Upper lobe of left lung (tissue), 6 donors: Measurements from ENCODE around the gene MOSMO. TPM values are rescaled to one million over a fixed set of nuclear protein-coding genes. Genes with fewer than 3 reads are reported as not detected.
"Not testable (repeated sequence)": the region's sequence is repeated elsewhere in the genome, so short reads cannot be mapped to it uniquely, and the experiment has no call there.

Source experiments
- ATAC-seq, 2 donors: fragments of 200-7000 bp; cut with Tn5 transposase; one replicate each; pipeline ENCODE4 v1.9.1; 2022; ENCODE audit warnings: mild to moderate bottlenecking in 2 of 2, moderate library complexity in 2 of 2; ENCODE audit not compliant: low FRiP score in 2 of 2
- DNase-seq, 2 donors: peaks; one replicate each; pipeline ENCODE4 v3.0.0-alpha.2; 2019 to 2020
- H3K27ac ChIP-seq, 4 donors: fragments of 200-600 bp; sonication (generic); one replicate each; pipeline ENCODE4 v1.5.1; 2016 to 2019
- H3K27me3 ChIP-seq, 4 donors: fragments of 200-600 bp; sonication (generic); one replicate each; pipeline ENCODE4 v1.5.1; 2017 to 2019
- H3K36me3 ChIP-seq, 4 donors: fragments of 200-600 bp; sonication (generic); one replicate each; pipeline ENCODE4 v1.5.1; 2016 to 2019
- H3K4me1 ChIP-seq, 4 donors: fragments of 200-600 bp; sonication (generic); one replicate each; pipeline ENCODE4 v1.5.1; 2018 to 2019
- H3K4me3 ChIP-seq, 4 donors: fragments of 200-600 bp; sonication (generic); one replicate each; pipeline ENCODE4 v1.5.1; 2017 to 2019; ENCODE audit warnings: mild to moderate bottlenecking in 2 of 4, moderate library complexity in 1 of 4
- H3K9me3 ChIP-seq, 4 donors: fragments of 200-600 bp; sonication (generic); one replicate each; pipeline ENCODE4 v1.5.1; 2018 to 2019
- CTCF ChIP-seq, 6 experiments: fragments of 450-650 bp in 4 of 6; fragments of 200-600 bp in 2 of 6; sonication (generic) in 2 of 6; IDR thresholded peaks; one replicate each; pipeline ENCODE4 v1.5.1; 2016 to 2019; ENCODE audit warnings: antibody characterized with exemption in 6 of 6
- EP300 ChIP-seq, 4 donors: sonication (generic); formaldehyde crosslinking; IDR thresholded peaks; one replicate each; pipeline ENCODE4 v1.5.1; 2017; ENCODE audit warnings: antibody characterized with exemption in 4 of 4, control low read depth in 2 of 4
- POLR2A ChIP-seq, 4 donors: fragments of 450-650 bp; IDR thresholded peaks; one replicate each; pipeline ENCODE4 v1.5.1; 2016 to 2017; ENCODE audit warnings: antibody characterized with exemption in 4 of 4, mild to moderate bottlenecking in 2 of 4
- POLR2AphosphoS5 ChIP-seq, 2 donors: sonication (generic); formaldehyde crosslinking; IDR thresholded peaks; one replicate each; pipeline ENCODE4 v1.5.1; 2017; ENCODE audit warnings: antibody characterized with exemption in 2 of 2
- WGBS, 2 donors: methylation state at CpG; one replicate each; pipeline ENCODE4 v1.1.5; 2017 to 2018; 5-methylcytosine and 5-hydroxymethylcytosine counted together
- total RNA-seq, 6 donors: library from RNA; depleted of rRNA in 4 of 6; stranded (reverse); fragments of >200 nt in 4 of 6; gene quantifications; one replicate each; pipeline versions ENCODE4 v1.1.0 to v1.2.1, GENCODE V29; 2016 to 2021
- donor health status: DM: no; HTN: no; CAD: no; lungs with moderate emphysema.
- donor health status: DM: no; HTN: yes; CAD: no; lungs with severe emphysema.

Gene MOSMO
- total RNA-seq, 6 donors from 2014 or later = 10.8 to 24.6 (median 15.9) TPM

DNA sequence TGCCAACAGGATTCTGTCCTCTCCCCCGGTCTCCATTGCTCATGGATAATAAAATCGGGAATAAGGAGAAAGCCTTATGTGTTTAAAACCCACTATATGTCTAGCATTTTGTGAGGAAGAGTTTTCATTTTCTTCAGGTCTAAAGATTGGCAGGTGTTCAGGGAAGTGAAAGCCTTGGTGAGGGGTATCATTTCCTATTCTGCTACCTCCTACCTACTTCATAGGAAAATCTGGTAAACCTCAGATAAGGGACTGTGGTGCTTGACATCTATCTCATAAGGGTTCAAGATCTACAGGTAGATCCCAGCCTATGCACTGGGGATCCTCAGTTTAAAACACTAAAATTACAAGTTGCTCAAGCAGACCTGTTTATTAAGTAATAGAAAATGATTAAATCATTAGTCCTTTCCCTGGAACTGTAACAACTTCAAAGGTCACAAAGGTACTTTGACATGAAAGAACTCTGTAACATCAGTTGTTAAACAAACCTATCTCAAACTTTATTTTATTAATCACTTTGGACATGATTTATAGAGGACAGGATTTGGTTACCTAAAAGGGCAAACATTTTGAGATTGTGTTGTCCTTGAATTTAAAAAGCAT is 6.5 kb downstream of the MOSMO start:
- no peak for DNase-seq
- peaks cover 5 to 33% (median 8%) of the 10 kb centered on the region in 4 donors for H3K4me1 ChIP-seq
- no peaks in the 10 kb centered on the region for H3K27me3 ChIP-seq
- no peak for ATAC-seq
- no peak overlapping the region for H3K27ac ChIP-seq
- no peaks in the 10 kb centered on the region for H3K9me3 ChIP-seq
- H3K36me3 ChIP-seq = no peaks in the 10 kb centered on the region
- WGBS, 2 donors = 89 to 93% methylated on average over 2 of the region's 2 CpGs
- TF ChIP-seq POLR2A (IDR thresholded peaks at IDR 0.05) = no peak
- TF ChIP-seq EP300 (IDR thresholded peaks at IDR 0.05) = no peak
- no peak for TF ChIP-seq POLR2AphosphoS5 (IDR thresholded peaks at IDR 0.05)
- no peak for TF ChIP-seq CTCF (IDR thresholded peaks at IDR 0.05)
- no peak overlapping the region for H3K4me3 ChIP-seq

DNA sequence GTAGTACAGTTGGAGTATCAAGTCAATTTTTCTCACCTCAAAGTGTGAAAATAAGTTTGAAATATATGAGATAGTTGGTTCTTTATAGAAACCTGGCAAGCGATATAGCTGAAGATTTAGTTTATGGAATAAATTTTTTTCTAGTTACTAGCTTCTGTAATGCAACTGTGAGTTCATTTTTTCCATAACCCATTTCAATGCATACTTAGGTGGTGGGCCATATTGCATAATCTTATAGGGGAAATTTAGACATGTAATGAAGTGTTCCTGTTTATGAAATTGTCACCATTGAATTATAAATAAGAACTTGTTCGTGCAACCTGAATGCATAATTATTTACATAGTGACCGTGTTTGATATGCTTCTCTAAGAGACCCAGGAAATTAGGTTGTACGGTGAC is 9.0 kb downstream of the MOSMO start:
- 61 to 62% methylated on average over 4 of the region's 4 CpGs for WGBS, 2 donors
- peaks cover 0 to 22% (median 6%) of the 10 kb centered on the region in 4 donors for H3K4me1 ChIP-seq

GRCh38 chr16:22018559-22018958 is 10.6 kb downstream of the MOSMO start:
- H3K4me3 ChIP-seq = no peak overlapping the region
- no peaks in the 10 kb centered on the region for H3K9me3 ChIP-seq
- no peak for ATAC-seq
- no peaks in the 10 kb centered on the region for H3K27me3 ChIP-seq
- no peaks in the 10 kb centered on the region for H3K36me3 ChIP-seq
- TF ChIP-seq EP300 (IDR thresholded peaks at IDR 0.05) (no peak), POLR2AphosphoS5 (IDR thresholded peaks at IDR 0.05) (no peak), POLR2A (IDR thresholded peaks at IDR 0.05) (no peak), CTCF (IDR thresholded peaks at IDR 0.05) (no peak)
- WGBS, 2 donors = 94 to 100% methylated on average over 1 of the region's 1 CpG
- DNase-seq = no peak
- no peak overlapping the region for H3K27ac ChIP-seq
- peaks cover 0 to 27% (median 7%) of the 10 kb centered on the region in 4 donors for H3K4me1 ChIP-seq

More for the DNA sequence above, 9.0 kb downstream of the MOSMO start:
- TF ChIP-seq EP300 (IDR thresholded peaks at IDR 0.05) (no peak), POLR2A (IDR thresholded peaks at IDR 0.05) (no peak), POLR2AphosphoS5 (IDR thresholded peaks at IDR 0.05) (no peak)
- H3K36me3 ChIP-seq = no peaks in the 10 kb centered on the region
- H3K27me3 ChIP-seq = no peaks in the 10 kb centered on the region
- DNase-seq = no peak
- no peak overlapping the region for H3K27ac ChIP-seq
- H3K9me3 ChIP-seq = no peaks in the 10 kb centered on the region
- H3K4me3 ChIP-seq = no peak overlapping the region
- ATAC-seq = no peak

DNA sequence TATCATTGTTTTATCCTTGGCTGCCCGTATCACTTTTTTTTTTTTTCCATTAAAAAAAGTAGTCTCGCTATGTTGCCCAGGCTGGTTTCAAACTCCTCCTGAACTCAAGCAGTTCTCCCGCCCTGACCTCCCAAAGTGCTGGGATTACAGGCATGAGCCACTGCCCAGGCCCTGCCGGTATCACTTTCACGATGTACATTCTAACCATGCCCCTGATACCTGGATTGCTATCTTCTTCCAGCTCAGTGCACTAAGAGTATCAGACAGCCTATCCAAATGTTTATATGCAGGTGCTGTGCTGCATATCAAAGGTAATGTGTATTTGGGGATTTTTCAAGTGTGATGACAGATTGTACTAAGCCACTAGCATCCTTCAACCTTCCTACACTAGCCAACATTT is 14.2 kb downstream of the MOSMO start:
- Histone ChIP-seq H3K4me3 (no peak overlapping the region), H3K36me3 (no peaks in the 10 kb centered on the region), H3K27me3 (no peaks in the 10 kb centered on the region), H3K9me3 (no peaks in the 10 kb centered on the region), H3K4me1 (peaks cover 5 to 33% (median 11%) of the 10 kb centered on the region in 4 donors), H3K27ac (no peak overlapping the region)
- TF ChIP-seq CTCF (IDR thresholded peaks at IDR 0.05) (no peak), POLR2AphosphoS5 (IDR thresholded peaks at IDR 0.05) (no peak), POLR2A (IDR thresholded peaks at IDR 0.05) (no peak), EP300 (IDR thresholded peaks at IDR 0.05) (no peak)
- DNase-seq = no peak
- ATAC-seq = no peak
- 83 to 87% methylated on average over 5 of the region's 5 CpGs for WGBS, 2 donors

DNA sequence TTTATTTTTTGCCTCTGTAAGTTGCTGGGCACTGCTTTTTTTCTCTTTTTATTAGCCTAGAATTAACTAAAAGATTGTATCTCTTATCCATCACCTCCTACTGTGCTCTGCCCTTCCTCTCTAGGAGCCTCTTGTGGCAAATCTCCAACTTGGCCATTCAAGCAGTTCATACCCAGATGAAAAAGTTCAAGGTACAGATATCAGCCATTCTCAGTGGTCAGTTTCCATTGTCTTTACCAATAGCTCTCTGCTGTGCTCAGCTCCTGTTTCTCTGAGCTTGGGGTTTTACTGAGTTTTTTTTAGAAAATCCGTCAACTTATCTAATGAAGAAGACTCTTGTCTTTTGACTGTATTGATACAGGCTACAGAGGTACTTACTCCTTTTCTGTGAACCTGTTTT is 15.6 kb downstream of the MOSMO start:
- no peak for ATAC-seq
- H3K27ac ChIP-seq = no peak overlapping the region
- peaks cover 9 to 35% (median 13%) of the 10 kb centered on the region in 4 donors for H3K4me1 ChIP-seq
- no peaks in the 10 kb centered on the region for H3K9me3 ChIP-seq
- 89 to 91% methylated on average over 1 of the region's 1 CpG for WGBS, 2 donors
- H3K4me3 ChIP-seq = no peak overlapping the region
- no peak for DNase-seq
- no peaks in the 10 kb centered on the region for H3K36me3 ChIP-seq
- TF ChIP-seq CTCF (IDR thresholded peaks at IDR 0.05) = no peak
- TF ChIP-seq POLR2A (IDR thresholded peaks at IDR 0.05) = no peak
- no peak for TF ChIP-seq POLR2AphosphoS5 (IDR thresholded peaks at IDR 0.05)
- no peak for TF ChIP-seq EP300 (IDR thresholded peaks at IDR 0.05)
- H3K27me3 ChIP-seq = no peaks in the 10 kb centered on the region

- peaks cover 9 to 32% (median 16%) of the 10 kb centered on the region in 4 donors for H3K4me1 ChIP-seq
- H3K27ac ChIP-seq, H3K9me3 ChIP-seq, H3K36me3 ChIP-seq, H3K27me3 ChIP-seq, ATAC-seq, DNase-seq, H3K4me3 ChIP-seq: not testable (repeated sequence)
- WGBS, 2 donors = 92 to 97% methylated on average over 4 of the region's 4 CpGs
Measured at GRCh38 chr16:22024785-22025184, 16.9 kb downstream of the MOSMO start.
